Measurements from ENCODE around the gene DGKD. TPM values are rescaled to one million over a fixed set of nuclear protein-coding genes. Genes with fewer than 3 reads are reported as not detected.
"Not testable (repeated sequence)": the region's sequence is repeated elsewhere in the genome, so short reads cannot be mapped to it uniquely, and the experiment has no call there.

DGKD gene
- total RNA-seq, 1 donor from 2014 or later, result 58.0 TPM

- intact Hi-C loops (cut with micrococcal nuclease), result no loop called here
Observed at GRCh38 chr2:233384811-233385488, 30.7 kb downstream of the DGKD start.

GRCh38 chr2:233385489-233386044, 31.3 kb downstream of the DGKD start:
- intact Hi-C loops (cut with micrococcal nuclease), result no loop called here

- intact Hi-C loops (cut with micrococcal nuclease), result no loop called here
Observed at GRCh38 chr2:233386382-233387041, 32.2 kb downstream of the DGKD start.

GRCh38 chr2:233387225-233387624, 32.9 kb downstream of the DGKD start:
- intact Hi-C loops (cut with micrococcal nuclease), result no loop called here

- intact Hi-C loops (cut with micrococcal nuclease), result no loop called here
Observed at GRCh38 chr2:233387667-233388528, 33.6 kb downstream of the DGKD start.

GRCh38 chr2:233389601-233390125, 35.4 kb downstream of the DGKD start:
- intact Hi-C loops (cut with micrococcal nuclease), result no loop called here

- intact Hi-C loops (cut with micrococcal nuclease), result no loop called here
Observed at GRCh38 chr2:233395687-233396086, 41.4 kb downstream of the DGKD start.

GRCh38 chr2:233396726-233397665, 42.7 kb downstream of the DGKD start:
- intact Hi-C loops (cut with micrococcal nuclease), result not testable (repeated sequence)

GRCh38 chr2:233399306-233400225, 45.3 kb downstream of the DGKD start:
- intact Hi-C loops (cut with micrococcal nuclease), result loop anchor here (1.0 to 5.0 kb wide), 2 partner anchors 44 to 132 kb away; no protein-coding TSS in a partner anchor

GRCh38 chr2:233400341-233400740, 46.0 kb downstream of the DGKD start:
- intact Hi-C loops (cut with micrococcal nuclease), result loop anchor here (5.0 kb wide), 1 partner anchor 133 kb away; no protein-coding TSS in a partner anchor

- intact Hi-C loops (cut with micrococcal nuclease), result loop anchor here (5.0 kb wide), 1 partner anchor 134 kb away; no protein-coding TSS in a partner anchor
Observed at GRCh38 chr2:233400961-233401360, 46.7 kb downstream of the DGKD start.

GRCh38 chr2:233402346-233402745, 48.1 kb downstream of the DGKD start:
- intact Hi-C loops (cut with micrococcal nuclease), result loop anchor here (5.0 kb wide), 1 partner anchor 135 kb away; no protein-coding TSS in a partner anchor

GRCh38 chr2:233402789-233403188, 48.5 kb downstream of the DGKD start:
- intact Hi-C loops (cut with micrococcal nuclease), result loop anchor here (5.0 kb wide), 1 partner anchor 135 kb away; no protein-coding TSS in a partner anchor

- intact Hi-C loops (cut with micrococcal nuclease), result loop anchor here (1.0 to 5.0 kb wide), 4 partner anchors 18 to 307 kb away; no protein-coding TSS in a partner anchor
Observed at GRCh38 chr2:233404222-233404621, 49.9 kb downstream of the DGKD start.

- intact Hi-C loops (cut with micrococcal nuclease), result no loop called here
Observed at GRCh38 chr2:233406865-233407264, 52.6 kb downstream of the DGKD start.

GRCh38 chr2:233407771-233408181, 53.5 kb downstream of the DGKD start:
- intact Hi-C loops (cut with micrococcal nuclease), result no loop called here

GRCh38 chr2:233408366-233409285, 54.3 kb downstream of the DGKD start:
- intact Hi-C loops (cut with micrococcal nuclease), result loop anchor here (1.0 kb wide), 1 partner anchor 11 kb away; no protein-coding TSS in a partner anchor
